ENCODE results near the gene GRM2.

GRCh38 chr3:51691021-51691420 is 15.8 kb upstream of the GRM2 start:
- no peak for TF ChIP-seq TAF1 (IDR thresholded peaks at IDR 0.05; ENCODE audit: low read depth, low read length)
- TF ChIP-seq POU2F2 (IDR thresholded peaks at IDR 0.05; ENCODE audit: low read depth, low read length), result no peak
